H9 (cell line): ENCODE data around the gene SWAP70. TPM values are rescaled to one million over a fixed set of nuclear protein-coding genes. Genes with fewer than 3 reads are reported as not detected.

Experiments
- DNase-seq: peaks from one replicate; pipeline ENCODE4 v3.0.0-alpha.2; 2017
- H2AFZ ChIP-seq: one replicate; pipeline ENCODE4 v1.6.1; 2013; ENCODE audit warnings: mild to moderate bottlenecking, low read length, control low read depth, moderate library complexity
- H2AK5ac ChIP-seq: 2 replicates; pipeline ENCODE4 v1.6.1; 2013; ENCODE audit warnings: low read length, control low read depth, mixed read lengths; ENCODE audit not compliant: insufficient read length
- H2BK120ac ChIP-seq: one replicate; pipeline ENCODE4 v1.6.1; 2013; ENCODE audit warnings: low read depth, mild to moderate bottlenecking, low read length, control low read depth, inconsistent platforms; ENCODE audit not compliant: poor library complexity, severe bottlenecking
- H2BK12ac ChIP-seq: 2 replicates; pipeline ENCODE4 v1.6.1; 2013; ENCODE audit warnings: low read length, control low read depth, mixed read lengths, low read depth; ENCODE audit not compliant: insufficient read length
- H2BK15ac ChIP-seq: 2 replicates; pipeline ENCODE4 v1.6.1; 2013; ENCODE audit warnings: low read depth, low read length, control low read depth
- H2BK20ac ChIP-seq: one replicate; pipeline ENCODE4 v1.6.1; 2013; ENCODE audit warnings: low read depth, mild to moderate bottlenecking, low read length, control low read depth, inconsistent platforms; ENCODE audit not compliant: poor library complexity, severe bottlenecking
- H2BK5ac ChIP-seq: 2 replicates; pipeline ENCODE4 v1.6.1; 2013; ENCODE audit warnings: low read length, control low read depth, mixed read lengths; ENCODE audit not compliant: insufficient read length
- H3K14ac ChIP-seq: 2 replicates; pipeline ENCODE4 v1.6.1; 2013; ENCODE audit warnings: low read length, control low read depth; ENCODE audit not compliant: insufficient read depth
- H3K18ac ChIP-seq: 2 replicates; pipeline ENCODE4 v1.6.1; 2013; ENCODE audit warnings: low read depth, mild to moderate bottlenecking, mixed read lengths, low read length, control low read depth; ENCODE audit not compliant: insufficient read length
- H3K23ac ChIP-seq: 2 replicates; pipeline ENCODE4 v1.6.1; 2013; ENCODE audit warnings: low read length, control low read depth, mixed read lengths, low read depth; ENCODE audit not compliant: insufficient read length
- H3K23me2 ChIP-seq: 2 replicates; pipeline ENCODE4 v1.6.1; 2013; ENCODE audit warnings: low read depth, mild to moderate bottlenecking, mixed read lengths, low read length, control low read depth; ENCODE audit not compliant: insufficient read length, poor library complexity, severe bottlenecking
- H3K27ac ChIP-seq: 2 replicates; pipeline ENCODE4 v1.5.1; 2013; ENCODE audit warnings: low read length, control low read depth, mixed read lengths, low read depth; ENCODE audit not compliant: insufficient read length
- H3K27me3 ChIP-seq: 2 replicates; pipeline ENCODE4 v1.6.1; 2013; ENCODE audit warnings: low read length, control low read depth, inconsistent platforms; ENCODE audit not compliant: insufficient read depth
- H3K4ac ChIP-seq: 2 replicates; pipeline ENCODE4 v1.6.1; 2013; ENCODE audit warnings: low read depth, mild to moderate bottlenecking, control low read depth, inconsistent platforms, low read length, moderate library complexity
- H3K4me1 ChIP-seq: 2 replicates; pipeline ENCODE4 v1.6.1; 2013; ENCODE audit warnings: low read length, control low read depth, inconsistent platforms; ENCODE audit not compliant: insufficient read depth
- H3K4me2 ChIP-seq: 2 replicates; pipeline ENCODE4 v1.6.1; 2013; ENCODE audit warnings: low read length, control low read depth, mixed read lengths; ENCODE audit not compliant: insufficient read length, insufficient read depth
- H3K56ac ChIP-seq: 2 replicates; pipeline ENCODE4 v1.6.1; 2013; ENCODE audit warnings: low read depth, mild to moderate bottlenecking, mixed read lengths, low read length, control low read depth; ENCODE audit not compliant: insufficient read length
- H3K79me1 ChIP-seq: 2 replicates; pipeline ENCODE4 v1.6.1; 2013; ENCODE audit warnings: low read depth, mild to moderate bottlenecking, moderate library complexity, low read length, control low read depth, inconsistent platforms; ENCODE audit not compliant: insufficient read depth, poor library complexity, severe bottlenecking
- H3K79me2 ChIP-seq: 2 replicates; pipeline ENCODE4 v1.6.1; 2013; ENCODE audit warnings: low read length, control low read depth, inconsistent platforms; ENCODE audit not compliant: insufficient read depth
- H3K9ac ChIP-seq: 2 replicates; pipeline ENCODE4 v1.6.1; 2013; ENCODE audit warnings: low read length, control low read depth, mixed read lengths; ENCODE audit not compliant: insufficient read length; ENCODE audit errors: extremely low read depth
- H3K9me3 ChIP-seq: one replicate; pipeline ENCODE4 v1.6.1; 2013; ENCODE audit warnings: low read depth, low read length, inconsistent platforms; ENCODE audit not compliant: control insufficient read depth
- H3T11ph ChIP-seq: one replicate; pipeline ENCODE4 v1.6.1; 2013; ENCODE audit warnings: mild to moderate bottlenecking, low read length, control low read depth, inconsistent platforms
- H4K20me1 ChIP-seq: one replicate; pipeline ENCODE4 v1.6.1; 2013; ENCODE audit not compliant: control insufficient read depth, insufficient read length, insufficient read depth
- H4K5ac ChIP-seq: 2 replicates; pipeline ENCODE4 v1.6.1; 2013; ENCODE audit warnings: low read depth, mild to moderate bottlenecking, mixed read lengths, low read length, control low read depth; ENCODE audit not compliant: insufficient read length
- H4K8ac ChIP-seq: replicated peaks from 2 replicates; pipeline ENCODE4 v1.6.1; 2013; ENCODE audit warnings: low read length, control low read depth, mixed read lengths, low read depth; ENCODE audit not compliant: insufficient read length
- H4K91ac ChIP-seq: 2 replicates; pipeline ENCODE4 v1.6.1; 2013; ENCODE audit warnings: low read depth, mild to moderate bottlenecking, moderate library complexity, mixed read lengths, low read length, control low read depth; ENCODE audit not compliant: insufficient read length
- H3K27ac Mint-ChIP-seq, 3 experiments: 2 replicates in 2 of 3; 3 replicates in 1 of 3; pipeline ENCODE4 v1.8.0; 2020 to 2021; ENCODE audit warnings: mixed read lengths in 3 of 3, mild to moderate bottlenecking in 1 of 3, moderate library complexity in 1 of 3
- H3K27me3 Mint-ChIP-seq: 2 replicates; pipeline ENCODE4 v1.8.0; 2021; ENCODE audit warnings: low read depth, mild to moderate bottlenecking, moderate library complexity, mixed read lengths
- H3K36me3 Mint-ChIP-seq, 3 experiments: 2 replicates in 2 of 3; 3 replicates in 1 of 3; pipeline ENCODE4 v1.8.0; 2020 to 2021; ENCODE audit warnings: low read depth in 3 of 3, mixed read lengths in 3 of 3; ENCODE audit not compliant: insufficient read depth in 1 of 3
- H3K4me1 Mint-ChIP-seq, 2 experiments: 2 replicates each; pipeline ENCODE4 v1.8.0; 2020; ENCODE audit warnings: mixed read lengths in 2 of 2
- H3K4me3 Mint-ChIP-seq, 2 experiments: 2 replicates in 1 of 2; 3 replicates in 1 of 2; pipeline ENCODE4 v1.8.0; 2020 to 2021; ENCODE audit warnings: mild to moderate bottlenecking in 2 of 2, mixed read lengths in 2 of 2, moderate library complexity in 1 of 2
- H3K9me3 Mint-ChIP-seq, 2 experiments: 2 replicates in 1 of 2; 3 replicates in 1 of 2; pipeline ENCODE4 v1.8.0; 2020; ENCODE audit warnings: mild to moderate bottlenecking in 2 of 2, mixed read lengths in 2 of 2, moderate library complexity in 1 of 2
- WGBS: extraction: QIAGEN DNeasy Blood & Tissue Kit; methylation state at CpG from one replicate; pipeline ENCODE4 v1.1.7; 2013; ENCODE audit warnings: missing lambda C conversion rate, low lambda C conversion rate, mixed read lengths; ENCODE audit not compliant: insufficient read length; ENCODE audit errors: extremely low coverage; 5-methylcytosine and 5-hydroxymethylcytosine counted together
- total RNA-seq: library from RNA; stranded (reverse); gene quantifications from 2 replicates; pipeline ENCODE4 v1.2.1, GENCODE V29; 2021
- TF ChIP-seq, protein P1 (sequence below): fragments of 200-600 bp; sonication (generic); conservative IDR thresholded peaks from 3 replicates; pipeline ENCODE4 v1.8.0; 2021; ENCODE audit warnings: antibody characterized with exemption, mild to moderate bottlenecking

Gene SWAP70
- total RNA-seq, 1 experiment from 2014 or later = 34.4 TPM

DNA sequence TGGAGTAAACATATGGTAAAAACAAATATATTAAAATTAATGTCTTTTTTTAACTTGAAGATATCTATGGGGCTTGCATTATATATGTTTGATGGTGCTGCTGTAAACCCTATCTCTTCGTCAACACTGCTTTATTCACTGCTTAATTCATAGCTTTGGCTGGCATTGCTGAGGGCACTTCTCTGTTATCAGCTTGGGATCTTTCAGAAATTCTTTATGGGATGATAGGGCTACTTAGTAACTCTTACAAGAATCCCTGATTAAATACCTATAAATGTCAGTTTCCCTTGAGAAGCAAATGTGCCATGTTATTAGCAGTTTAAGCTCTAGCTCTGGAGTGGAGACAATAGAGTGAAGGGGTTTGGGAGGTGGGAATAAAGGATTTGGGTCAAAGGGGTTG is 112.3 kb downstream of the SWAP70 start:
- H2BK12ac ChIP-seq = no peak overlapping the region
- Mint-ChIP-seq H3K27me3 (no peaks in the 10 kb centered on the region), H3K27ac (no peak overlapping the region), H3K9me3 (no peaks in the 10 kb centered on the region), H3K36me3 (peaks cover 15 to 28% (median 15%) of the 10 kb centered on the region in 3 experiments; a peak in 6 of 7 replicates), H3K4me1 (peaks cover 40 to 41% of the 10 kb centered on the region in 2 experiments), H3K4me3 (no peak overlapping the region)
- no CpG with 5 or more reads among the region's 1 CpG for WGBS
- no peak overlapping the region for H4K91ac ChIP-seq
- H3K23me2 ChIP-seq = no peaks in the 10 kb centered on the region
- no peaks in the 10 kb centered on the region for H3K79me2 ChIP-seq
- no peak overlapping the region for H2BK15ac ChIP-seq
- no peak overlapping the region for H2BK5ac ChIP-seq
- no peak overlapping the region for H4K8ac ChIP-seq
- no peak overlapping the region for H3K4ac ChIP-seq
- H3T11ph ChIP-seq = no peak overlapping the region
- H3K23ac ChIP-seq = no peak overlapping the region
- H3K4me1 ChIP-seq = peaks cover 10% of the 10 kb centered on the region; the same call in 1 of the 2 replicates
- H3K14ac ChIP-seq = no peak overlapping the region
- no peaks in the 10 kb centered on the region for H3K9me3 ChIP-seq
- no peaks in the 10 kb centered on the region for H4K20me1 ChIP-seq
- no peak overlapping the region for H2BK120ac ChIP-seq
- TF ChIP-seq, protein P1, sequence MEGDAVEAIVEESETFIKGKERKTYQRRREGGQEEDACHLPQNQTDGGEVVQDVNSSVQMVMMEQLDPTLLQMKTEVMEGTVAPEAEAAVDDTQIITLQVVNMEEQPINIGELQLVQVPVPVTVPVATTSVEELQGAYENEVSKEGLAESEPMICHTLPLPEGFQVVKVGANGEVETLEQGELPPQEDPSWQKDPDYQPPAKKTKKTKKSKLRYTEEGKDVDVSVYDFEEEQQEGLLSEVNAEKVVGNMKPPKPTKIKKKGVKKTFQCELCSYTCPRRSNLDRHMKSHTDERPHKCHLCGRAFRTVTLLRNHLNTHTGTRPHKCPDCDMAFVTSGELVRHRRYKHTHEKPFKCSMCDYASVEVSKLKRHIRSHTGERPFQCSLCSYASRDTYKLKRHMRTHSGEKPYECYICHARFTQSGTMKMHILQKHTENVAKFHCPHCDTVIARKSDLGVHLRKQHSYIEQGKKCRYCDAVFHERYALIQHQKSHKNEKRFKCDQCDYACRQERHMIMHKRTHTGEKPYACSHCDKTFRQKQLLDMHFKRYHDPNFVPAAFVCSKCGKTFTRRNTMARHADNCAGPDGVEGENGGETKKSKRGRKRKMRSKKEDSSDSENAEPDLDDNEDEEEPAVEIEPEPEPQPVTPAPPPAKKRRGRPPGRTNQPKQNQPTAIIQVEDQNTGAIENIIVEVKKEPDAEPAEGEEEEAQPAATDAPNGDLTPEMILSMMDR = no peak
- no peaks in the 10 kb centered on the region for H3K27me3 ChIP-seq
- H2AFZ ChIP-seq = no peak overlapping the region
- no peak for DNase-seq
- H3K18ac ChIP-seq = no peak overlapping the region
- no peak overlapping the region for H3K9ac ChIP-seq
- no peaks in the 10 kb centered on the region for H3K79me1 ChIP-seq
- no peak overlapping the region for H3K56ac ChIP-seq
- H2AK5ac ChIP-seq = no peak overlapping the region
- H2BK20ac ChIP-seq = no peak overlapping the region
- H3K4me2 ChIP-seq = no peak overlapping the region
- H3K27ac ChIP-seq = no peak overlapping the region
- no peak overlapping the region for H4K5ac ChIP-seq
